SK-N-SH (cell line): ENCODE measurements around the gene MVD. TPM values are rescaled to one million over a fixed set of nuclear protein-coding genes. Genes with fewer than 3 reads are reported as not detected.

Experiments
- CTCF ChIA-PET: fragments of 300-600, 350-600 bp; formaldehyde crosslinking; extraction: SDS; loops from one replicate; lab custom pipeline; 2021; lab: Yijun Ruan, JAX
- POLR2A ChIA-PET: fragments of 350-600 bp; sonication (Branson Sonifier 250); formaldehyde crosslinking; extraction: SDS; loops from one replicate; lab custom pipeline; 2020; ENCODE audit warnings: antibody characterized with exemption, inconsistent platforms; lab: Yijun Ruan, JAX
- DNase-seq: peaks from one replicate; pipeline ENCODE4 v3.0.0; 2012
- H2AFZ ChIP-seq: fragments of 200-600 bp; sonication (generic); 2 replicates; pipeline ENCODE4 v1.8.1; 2016; ENCODE audit warnings: antibody characterized with exemption, mild to moderate bottlenecking, low read depth
- H3F3A ChIP-seq: fragments of 200-600 bp; sonication (generic); replicated peaks from 2 replicates; pipeline ENCODE3; 2016; ENCODE audit warnings: antibody characterized with exemption, mild to moderate bottlenecking; ENCODE audit not compliant: insufficient read depth
- H3K27ac ChIP-seq, 2 experiments: fragments of 200-500 bp in 1 of 2; fragments of 200-600 bp in 1 of 2; sonication (Bioruptor generic) in 1 of 2; sonication (generic), shearing (Covaris generic) in 1 of 2; 2 replicates each; pipeline versions ENCODE4 v1.5.1 to v1.6.1; 2014 to 2016; ENCODE audit warnings: low read depth in 2 of 2, inconsistent platforms in 1 of 2, low read length in 1 of 2, mild to moderate bottlenecking in 1 of 2, mixed read lengths in 1 of 2
- H3K27me3 ChIP-seq: fragments of 200-600 bp; sonication (generic), shearing (Covaris generic); 2 replicates; pipeline ENCODE4 v1.6.1; 2016; ENCODE audit warnings: mixed run types; ENCODE audit not compliant: insufficient read depth
- H3K36me3 ChIP-seq, 2 experiments: fragments of 200-500 bp in 1 of 2; fragments of 200-600 bp in 1 of 2; sonication (Bioruptor generic) in 1 of 2; sonication (generic) in 1 of 2; replicated peaks in 1 of 2; 2 replicates each; pipeline versions ENCODE3 to v1.5.1; 2014 to 2016; ENCODE audit warnings: low read length in 1 of 2, mild to moderate bottlenecking in 1 of 2; ENCODE audit not compliant: insufficient read depth in 2 of 2, control insufficient read depth in 1 of 2
- H3K4me1 ChIP-seq, 2 experiments: fragments of 200-500 bp in 1 of 2; fragments of 200-600 bp in 1 of 2; sonication (Bioruptor generic) in 1 of 2; sonication (generic), shearing (Covaris generic) in 1 of 2; 2 replicates each; pipeline versions ENCODE4 v1.5.1 to v1.6.1; 2014 to 2016; ENCODE audit warnings: low read depth in 1 of 2, low read length in 1 of 2, mixed run types in 1 of 2; ENCODE audit not compliant: insufficient read depth in 2 of 2, control insufficient read depth in 1 of 2
- H3K4me2 ChIP-seq: fragments of 200-600 bp; sonication (generic), shearing (Covaris generic); 2 replicates; pipeline ENCODE4 v1.6.1; 2017; ENCODE audit warnings: mixed run types
- H3K4me3 ChIP-seq, 2 experiments: fragments of 200-500 bp in 1 of 2; fragments of 200-600 bp in 1 of 2; sonication (Bioruptor generic) in 1 of 2; sonication (generic), shearing (Covaris generic) in 1 of 2; 2 replicates each; pipeline versions ENCODE4 v1.5.1 to v1.8.1; 2014 to 2016; ENCODE audit warnings: low read depth in 2 of 2, inconsistent platforms in 1 of 2, low read length in 1 of 2, mild to moderate bottlenecking in 1 of 2, mixed read lengths in 1 of 2, moderate library complexity in 1 of 2
- H3K79me2 ChIP-seq: fragments of 200-600 bp; sonication (generic); 2 replicates; pipeline ENCODE4 v1.8.1; 2017; ENCODE audit warnings: mild to moderate bottlenecking; ENCODE audit not compliant: insufficient read depth
- H3K9ac ChIP-seq: fragments of 200-600 bp; sonication (generic); 2 replicates; pipeline ENCODE4 v1.6.1; 2017; ENCODE audit warnings: mixed run types
- H3K9me2 ChIP-seq: fragments of 200-600 bp; sonication (generic); 2 replicates; pipeline ENCODE4 v1.6.1; 2017; ENCODE audit warnings: mixed run types
- H3K9me3 ChIP-seq: fragments of 200-600 bp; sonication (generic); 2 replicates; pipeline ENCODE4 v1.6.1; 2017; ENCODE audit warnings: mixed run types, mild to moderate bottlenecking, moderate library complexity
- H4K20me1 ChIP-seq: fragments of 200-600 bp; sonication (generic); 2 replicates; pipeline ENCODE4 v1.6.1; 2017; ENCODE audit warnings: mild to moderate bottlenecking, mixed run types; ENCODE audit not compliant: insufficient read depth
- ELF1 ChIP-seq: IDR thresholded peaks from 2 replicates; pipeline ENCODE4 v1.4.0; 2012
- EP300 ChIP-seq, 2 experiments: IDR thresholded peaks; 2 replicates each; pipeline versions ENCODE4 v1.4.0 to v1.6.1; 2012; ENCODE audit warnings: borderline replicate concordance in 1 of 2, low read depth in 1 of 2, low read length in 1 of 2
- EZH2phosphoT487 ChIP-seq: fragments of 200-600 bp; sonication (generic); IDR thresholded peaks from 2 replicates; pipeline ENCODE4 v1.6.1; 2017; ENCODE audit warnings: low read depth, mixed run types, mild to moderate bottlenecking, antibody characterized with exemption, moderate library complexity, borderline replicate concordance
- FOSL2 ChIP-seq: IDR thresholded peaks from 2 replicates; pipeline ENCODE4 v1.4.0; 2012; ENCODE audit warnings: low read depth, mild to moderate bottlenecking, moderate library complexity, borderline replicate concordance
- GABPA ChIP-seq: IDR thresholded peaks from 2 replicates; pipeline ENCODE4 v1.4.0; 2012; ENCODE audit warnings: low read depth, mild to moderate bottlenecking
- GATA2 ChIP-seq: sonication (generic); formaldehyde crosslinking; IDR thresholded peaks from 2 replicates; pipeline ENCODE4 v1.5.0; 2020; ENCODE audit warnings: mild to moderate bottlenecking, missing genetic modification reagents
- POLR2AphosphoS5 ChIP-seq: IDR thresholded peaks from 2 replicates; pipeline ENCODE4 v1.6.1; 2012; ENCODE audit warnings: low read depth, low read length
- RAD21 ChIP-seq: IDR thresholded peaks from 2 replicates; pipeline ENCODE4 v1.6.1; 2012; ENCODE audit warnings: mild to moderate bottlenecking, low read length
- RCOR1 ChIP-seq: fragments of 150-350 bp; IDR thresholded peaks from 2 replicates; pipeline ENCODE4 v1.6.1; 2017; ENCODE audit warnings: antibody characterized with exemption, low read length
- RXRA ChIP-seq: IDR thresholded peaks from 2 replicates; pipeline ENCODE4 v1.4.0; 2012; ENCODE audit warnings: low read depth, mild to moderate bottlenecking, borderline replicate concordance
- SMC3 ChIP-seq: IDR thresholded peaks from 2 replicates; pipeline ENCODE4 v1.6.1; 2012; ENCODE audit warnings: low read depth, low read length, improper control_type of control experiment
- TCF12 ChIP-seq: IDR thresholded peaks from 2 replicates; pipeline ENCODE4 v1.4.0; 2012
- YY1 ChIP-seq: IDR thresholded peaks from 2 replicates; pipeline ENCODE4 v1.4.0; 2012; ENCODE audit warnings: low read depth, mild to moderate bottlenecking
- WGBS: methylation state at CpG from one replicate; pipeline ENCODE4 v1.1.6; 2017; ENCODE audit warnings: low lambda C conversion rate; 5-methylcytosine and 5-hydroxymethylcytosine counted together
- polyA plus RNA-seq, 3 experiments: library from polyadenylated mRNA; depleted of rRNA; stranded (reverse); fragments of >200 nt; gene quantifications; 2 replicates each; pipeline ENCODE4 v1.2.3, GENCODE V29; 2012
- TF ChIP-seq, protein P1 (sequence below): fragments of 150-350 bp; IDR thresholded peaks from 2 replicates; pipeline ENCODE4 v1.6.1; 2017; ENCODE audit warnings: antibody characterized with exemption, low read length, low read depth, borderline replicate concordance
- TF ChIP-seq, protein P2 (sequence below): IDR thresholded peaks from 2 replicates; pipeline ENCODE4 v1.6.1; 2012; ENCODE audit warnings: mild to moderate bottlenecking, low read depth, low read length, moderate library complexity
- TF ChIP-seq, protein P3 (sequence below): IDR thresholded peaks from 2 replicates; pipeline ENCODE4; 2012
- TF ChIP-seq, protein P4 (sequence below): fragments of 150-350 bp; IDR thresholded peaks from 2 replicates; pipeline ENCODE4 v1.6.1; 2016; ENCODE audit warnings: mild to moderate bottlenecking, low read depth, low read length

The MVD gene
- polyA plus RNA-seq, 1 of the 3 experiments (the other 2 are of a cell fraction): 15.7 TPM

DNA sequence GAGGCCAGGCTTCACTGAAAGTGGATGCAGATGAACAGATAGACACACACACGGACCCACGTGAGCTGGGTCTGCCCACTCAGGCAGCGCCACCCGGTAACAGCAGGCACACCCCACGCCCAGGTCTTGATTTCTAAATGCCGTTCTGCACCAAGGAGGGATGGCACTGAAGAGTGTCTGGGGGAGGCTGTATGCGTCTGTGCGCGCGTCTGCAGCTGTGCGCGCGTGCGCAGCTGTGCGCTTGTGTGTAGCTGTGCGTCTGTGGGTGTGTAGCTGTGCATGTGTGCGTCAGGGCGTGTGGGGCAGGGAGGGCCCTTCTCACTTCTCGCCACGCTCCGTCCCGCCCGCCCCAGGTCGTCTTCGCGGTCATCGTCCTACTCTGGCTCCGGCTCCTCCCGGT, 40.0 kb downstream of the MVD start (continued):
- TF ChIP-seq, protein P1, sequence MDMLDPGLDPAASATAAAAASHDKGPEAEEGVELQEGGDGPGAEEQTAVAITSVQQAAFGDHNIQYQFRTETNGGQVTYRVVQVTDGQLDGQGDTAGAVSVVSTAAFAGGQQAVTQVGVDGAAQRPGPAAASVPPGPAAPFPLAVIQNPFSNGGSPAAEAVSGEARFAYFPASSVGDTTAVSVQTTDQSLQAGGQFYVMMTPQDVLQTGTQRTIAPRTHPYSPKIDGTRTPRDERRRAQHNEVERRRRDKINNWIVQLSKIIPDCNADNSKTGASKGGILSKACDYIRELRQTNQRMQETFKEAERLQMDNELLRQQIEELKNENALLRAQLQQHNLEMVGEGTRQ: no peak
- TF ChIP-seq RXRA (no peak), RCOR1 (no peak), TCF12 (no peak), SMC3 (no peak), ELF1 (no peak)

DNA sequence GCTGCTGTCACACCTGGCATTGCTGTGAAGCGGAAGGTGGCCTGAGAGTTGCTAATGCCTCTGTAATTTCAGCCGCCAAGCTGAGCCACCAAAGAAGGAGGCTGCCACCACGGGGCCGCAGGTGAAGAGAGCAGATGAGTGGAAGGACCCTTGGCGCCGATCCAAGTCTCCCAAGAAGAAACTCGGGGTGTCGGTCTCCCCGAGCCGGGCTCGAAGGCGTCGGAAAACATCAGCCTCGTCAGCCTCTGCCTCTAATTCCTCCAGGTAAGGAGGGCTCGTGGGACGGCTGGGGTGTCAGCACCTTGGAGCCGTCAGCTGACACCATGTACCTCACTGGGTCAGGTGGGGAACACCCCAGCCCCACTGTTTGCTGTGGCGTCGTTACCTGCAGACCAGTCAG, 40.8 kb downstream of the MVD start:
- H3K27me3 ChIP-seq: no peaks in the 10 kb centered on the region
- no peak overlapping the region for H2AFZ ChIP-seq
- H4K20me1 ChIP-seq: peaks cover 5% of the 10 kb centered on the region; the same call in 1 of the 2 replicates
- peaks cover 10% of the 10 kb centered on the region; the same call in 1 of the 2 replicates for H3K79me2 ChIP-seq
- WGBS: 94% methylated on average over 17 of the region's 19 CpGs
- TF ChIP-seq RCOR1 (no peak), GABPA (no peak)
- TF ChIP-seq, protein P2, sequence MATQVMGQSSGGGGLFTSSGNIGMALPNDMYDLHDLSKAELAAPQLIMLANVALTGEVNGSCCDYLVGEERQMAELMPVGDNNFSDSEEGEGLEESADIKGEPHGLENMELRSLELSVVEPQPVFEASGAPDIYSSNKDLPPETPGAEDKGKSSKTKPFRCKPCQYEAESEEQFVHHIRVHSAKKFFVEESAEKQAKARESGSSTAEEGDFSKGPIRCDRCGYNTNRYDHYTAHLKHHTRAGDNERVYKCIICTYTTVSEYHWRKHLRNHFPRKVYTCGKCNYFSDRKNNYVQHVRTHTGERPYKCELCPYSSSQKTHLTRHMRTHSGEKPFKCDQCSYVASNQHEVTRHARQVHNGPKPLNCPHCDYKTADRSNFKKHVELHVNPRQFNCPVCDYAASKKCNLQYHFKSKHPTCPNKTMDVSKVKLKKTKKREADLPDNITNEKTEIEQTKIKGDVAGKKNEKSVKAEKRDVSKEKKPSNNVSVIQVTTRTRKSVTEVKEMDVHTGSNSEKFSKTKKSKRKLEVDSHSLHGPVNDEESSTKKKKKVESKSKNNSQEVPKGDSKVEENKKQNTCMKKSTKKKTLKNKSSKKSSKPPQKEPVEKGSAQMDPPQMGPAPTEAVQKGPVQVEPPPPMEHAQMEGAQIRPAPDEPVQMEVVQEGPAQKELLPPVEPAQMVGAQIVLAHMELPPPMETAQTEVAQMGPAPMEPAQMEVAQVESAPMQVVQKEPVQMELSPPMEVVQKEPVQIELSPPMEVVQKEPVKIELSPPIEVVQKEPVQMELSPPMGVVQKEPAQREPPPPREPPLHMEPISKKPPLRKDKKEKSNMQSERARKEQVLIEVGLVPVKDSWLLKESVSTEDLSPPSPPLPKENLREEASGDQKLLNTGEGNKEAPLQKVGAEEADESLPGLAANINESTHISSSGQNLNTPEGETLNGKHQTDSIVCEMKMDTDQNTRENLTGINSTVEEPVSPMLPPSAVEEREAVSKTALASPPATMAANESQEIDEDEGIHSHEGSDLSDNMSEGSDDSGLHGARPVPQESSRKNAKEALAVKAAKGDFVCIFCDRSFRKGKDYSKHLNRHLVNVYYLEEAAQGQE: no peak
- no peaks in the 10 kb centered on the region for H3K9me3 ChIP-seq
- H3F3A ChIP-seq: no peaks in the 10 kb centered on the region
- H3K4me3 ChIP-seq: no peak overlapping the region
- no peak overlapping the region for H3K4me2 ChIP-seq
- no peak for DNase-seq
- peaks cover 8 to 40% of the 10 kb centered on the region in 2 experiments for H3K36me3 ChIP-seq
- no peak overlapping the region for H3K9ac ChIP-seq
- ChIA-PET POLR2A (no interaction called here), CTCF (no interaction called here)
- no peaks in the 10 kb centered on the region for H3K9me2 ChIP-seq
- H3K27ac ChIP-seq: no peak overlapping the region
- no peaks in the 10 kb centered on the region for H3K4me1 ChIP-seq

DNA sequence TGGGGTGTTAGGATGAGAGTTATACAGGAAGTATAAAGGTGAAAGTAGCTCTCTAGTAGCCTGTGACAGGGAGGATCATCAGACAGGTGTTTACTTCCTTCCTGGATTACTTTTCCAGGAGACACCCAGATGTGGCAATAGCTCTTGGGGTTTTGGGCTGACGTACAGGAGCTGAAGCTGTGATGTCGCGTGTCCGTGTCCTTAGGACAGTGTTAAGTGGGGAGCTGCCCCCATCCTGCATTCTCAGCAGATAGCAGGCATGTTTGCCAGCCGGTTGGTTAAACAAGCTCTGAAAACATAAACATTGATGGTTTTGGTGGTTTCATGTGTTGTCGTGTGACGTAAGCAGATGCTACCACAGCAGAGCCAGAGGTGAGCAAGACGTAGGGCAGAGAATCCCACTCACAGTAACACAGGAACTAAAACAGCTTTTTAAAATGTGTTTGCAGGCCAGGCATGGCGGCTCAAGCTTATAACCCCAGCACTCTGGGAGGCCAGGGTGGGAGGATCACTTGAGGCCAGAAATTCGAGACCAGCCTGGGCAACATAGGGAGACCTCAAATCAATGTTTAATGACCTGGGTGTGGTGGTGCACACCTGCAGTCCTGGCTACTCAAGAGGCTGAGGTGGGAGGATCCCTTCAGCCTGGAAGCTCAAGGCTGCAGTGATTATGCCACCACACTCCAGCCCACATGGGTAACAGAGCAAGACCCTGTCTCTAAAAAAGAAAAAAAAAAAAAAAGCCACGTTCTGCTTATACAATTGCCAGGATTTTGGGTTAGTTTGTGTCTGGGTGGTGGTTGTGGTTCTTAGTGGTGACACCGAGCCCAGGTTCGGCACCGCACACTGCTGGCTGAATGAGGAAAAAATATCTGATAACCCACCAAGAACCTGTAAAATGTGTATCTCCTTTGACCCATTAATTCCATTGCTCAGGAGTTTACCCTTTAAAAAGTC, 42.8 kb downstream of the MVD start:
- H3K9ac ChIP-seq: no peak overlapping the region
- DNase-seq: no peak
- ChIA-PET CTCF (interaction anchor here (1.5 to 1.6 kb wide), 3 partner anchors 9 to 117 kb away, joined by 3 to 7 read pairs (median 4); no protein-coding TSS in a partner anchor), POLR2A (no interaction called here)
- 92% methylated on average over 10 of the region's 14 CpGs for WGBS
- no peak overlapping the region for H3K27ac ChIP-seq
- no peak overlapping the region for H3K4me3 ChIP-seq
- no peaks in the 10 kb centered on the region for H3K9me2 ChIP-seq
- no peaks in the 10 kb centered on the region for H3K9me3 ChIP-seq
- H3K36me3 ChIP-seq: peaks cover 0 to 36% of the 10 kb centered on the region in 2 experiments
- H4K20me1 ChIP-seq: peaks cover 13% of the 10 kb centered on the region
- no peaks in the 10 kb centered on the region for H3K4me1 ChIP-seq
- no peak overlapping the region for H3K4me2 ChIP-seq
- no peaks in the 10 kb centered on the region for H3F3A ChIP-seq
- H3K79me2 ChIP-seq: peaks cover 20% of the 10 kb centered on the region; the same call in 1 of the 2 replicates
- TF ChIP-seq, protein P3, sequence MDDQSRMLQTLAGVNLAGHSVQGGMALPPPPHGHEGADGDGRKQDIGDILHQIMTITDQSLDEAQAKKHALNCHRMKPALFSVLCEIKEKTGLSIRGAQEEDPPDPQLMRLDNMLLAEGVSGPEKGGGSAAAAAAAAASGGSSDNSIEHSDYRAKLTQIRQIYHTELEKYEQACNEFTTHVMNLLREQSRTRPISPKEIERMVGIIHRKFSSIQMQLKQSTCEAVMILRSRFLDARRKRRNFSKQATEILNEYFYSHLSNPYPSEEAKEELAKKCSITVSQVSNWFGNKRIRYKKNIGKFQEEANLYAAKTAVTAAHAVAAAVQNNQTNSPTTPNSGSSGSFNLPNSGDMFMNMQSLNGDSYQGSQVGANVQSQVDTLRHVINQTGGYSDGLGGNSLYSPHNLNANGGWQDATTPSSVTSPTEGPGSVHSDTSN: no peak
- TF ChIP-seq EP300 (IDR thresholded peaks at IDR 0.05; ENCODE audit: borderline replicate concordance in 1 of 2, low read depth in 1 of 2, low read length in 1 of 2) (no peak), EZH2phosphoT487 (no peak), YY1 (no peak), RCOR1 (no peak), GATA2 (CRISPR knock-in tag) (no peak), FOSL2 (no peak), SMC3 (no peak), POLR2AphosphoS5 (no peak), RAD21 (no peak)
- TF ChIP-seq, protein P4, sequence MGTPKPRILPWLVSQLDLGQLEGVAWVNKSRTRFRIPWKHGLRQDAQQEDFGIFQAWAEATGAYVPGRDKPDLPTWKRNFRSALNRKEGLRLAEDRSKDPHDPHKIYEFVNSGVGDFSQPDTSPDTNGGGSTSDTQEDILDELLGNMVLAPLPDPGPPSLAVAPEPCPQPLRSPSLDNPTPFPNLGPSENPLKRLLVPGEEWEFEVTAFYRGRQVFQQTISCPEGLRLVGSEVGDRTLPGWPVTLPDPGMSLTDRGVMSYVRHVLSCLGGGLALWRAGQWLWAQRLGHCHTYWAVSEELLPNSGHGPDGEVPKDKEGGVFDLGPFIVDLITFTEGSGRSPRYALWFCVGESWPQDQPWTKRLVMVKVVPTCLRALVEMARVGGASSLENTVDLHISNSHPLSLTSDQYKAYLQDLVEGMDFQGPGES: no peak
- H2AFZ ChIP-seq: no peak overlapping the region
- H3K27me3 ChIP-seq: no peaks in the 10 kb centered on the region
